Activated CD4-positive, alpha-beta T cell treated with anti-CD3 and anti-CD28 coated beads for 36 hours (primary cell): ENCODE measurements around the gene SLC40A1. TPM values are rescaled to one million over a fixed set of nuclear protein-coding genes. Genes with fewer than 3 reads are reported as not detected.

Experiments used
- ATAC-seq: fragments of 200-7000 bp; cut with Tn5 transposase; one replicate; pipeline ENCODE4 v1.10.0; 2021; ENCODE audit warnings: mild to moderate bottlenecking, moderate library complexity
- CTCF ChIA-PET: fragments of 350-600 bp; sonication (Branson Sonifier 250); formaldehyde crosslinking; loops from one replicate; lab custom pipeline; 2021; ENCODE audit warnings: antibody characterized with exemption; lab: Charles Lee
- POLR2A ChIA-PET: fragments of 350-600 bp; sonication (Branson Sonifier 250); formaldehyde crosslinking; loops from one replicate; lab custom pipeline; 2021; ENCODE audit warnings: antibody characterized with exemption, inconsistent platforms; lab: Charles Lee
- DNase-seq: peaks from one replicate; pipeline ENCODE4 v3.0.0-alpha.2; 2020
- H3K27ac Mint-ChIP-seq: one replicate; pipeline ENCODE4 v1.8.0; 2021; ENCODE audit warnings: mixed read lengths
- H3K27me3 Mint-ChIP-seq: one replicate; pipeline ENCODE4 v1.8.0; 2021; ENCODE audit warnings: mixed read lengths
- H3K36me3 Mint-ChIP-seq: one replicate; pipeline ENCODE4 v1.8.0; 2021; ENCODE audit warnings: low read depth, mixed read lengths
- H3K4me1 Mint-ChIP-seq: one replicate; pipeline ENCODE4 v1.8.0; 2021; ENCODE audit warnings: mixed read lengths
- H3K4me3 Mint-ChIP-seq: one replicate; pipeline ENCODE4 v1.8.0; 2021; ENCODE audit warnings: mild to moderate bottlenecking, moderate library complexity, mixed read lengths
- H3K9me3 Mint-ChIP-seq: one replicate; pipeline ENCODE4 v1.8.0; 2021; ENCODE audit warnings: low read depth, mixed read lengths
- intact Hi-C, 2 experiments: fragments of 100-400 bp; cut with DNase I in 1 of 2; cut with micrococcal nuclease in 1 of 2; formaldehyde crosslinking; loops; one replicate each; pipeline versions ENCODE4 v1.14.2 to v1.15.1; 2022 to 2024; cut with DNase I, micrococcal nuclease
- total RNA-seq, 2 experiments: library from RNA; stranded (reverse); gene quantifications; one replicate each; pipeline ENCODE4 v1.2.3, GENCODE V29; 2021

The SLC40A1 gene
- total RNA-seq, 2 experiments from 2014 or later, result 4.2 TPM

DNA sequence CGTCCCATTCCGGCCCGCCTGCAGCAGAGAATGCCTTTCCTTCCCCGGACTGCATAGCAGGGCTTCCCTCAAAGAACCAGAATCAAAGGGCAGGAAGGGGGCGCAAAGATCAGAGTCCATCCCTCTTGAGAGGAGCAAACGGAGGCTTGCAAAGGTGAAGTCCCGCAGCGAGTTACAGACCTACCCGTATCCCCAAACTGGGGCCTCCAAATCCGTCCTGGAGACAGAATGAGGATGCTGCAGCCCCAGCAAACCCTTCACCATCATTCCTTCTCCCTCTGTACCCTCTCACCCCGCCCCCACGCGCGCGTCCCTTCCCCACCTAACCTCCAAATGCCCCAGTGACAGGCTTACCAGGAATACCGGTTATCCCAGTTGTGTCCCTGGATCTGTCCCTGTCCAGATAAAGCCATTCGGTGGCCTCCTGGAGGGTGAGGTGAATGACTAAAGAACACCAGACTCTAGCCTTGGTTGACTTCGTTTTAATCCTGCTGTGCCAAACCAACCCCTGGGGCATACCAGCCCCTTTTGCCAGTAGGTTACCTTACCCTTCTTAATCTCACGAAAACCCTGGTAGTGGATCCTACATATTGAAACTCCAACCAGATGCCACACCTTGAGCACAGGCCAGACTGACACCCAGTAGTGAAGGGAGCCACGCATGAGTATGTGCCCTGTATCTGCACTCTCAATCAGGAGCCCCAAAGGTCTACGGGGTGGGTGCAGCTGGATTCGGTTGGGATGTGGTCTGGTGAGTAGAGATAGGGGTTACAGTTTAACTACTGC, 961 bp upstream of the SLC40A1 start:
- ChIA-PET CTCF (interaction anchor here (0.5 to 1.0 kb wide), 2 partner anchors 29 to 1914 kb away, joined by 3 to 4 read pairs; no protein-coding TSS in a partner anchor), POLR2A (interaction anchor here (0.7 kb wide), 1 partner anchor 81 kb away, joined by 5 read pairs; no protein-coding TSS in a partner anchor)
- no peaks in the 10 kb centered on the region for H3K36me3 Mint-ChIP-seq
- intact Hi-C loops, result loop anchor here (5.0 kb wide), 2 partner anchors 139 to 201 kb away; partner anchors contain the start of genes ORMDL1 (in 1 of the 2), PMS1 (in 1 of the 2) and WDR75 (in 1 of the 2)
- H3K27me3 Mint-ChIP-seq, result peaks cover 16% of the 10 kb centered on the region
- DNase-seq, result peak; percentile 27
- peak overlapping the region; percentile 65 for H3K4me3 Mint-ChIP-seq
- ATAC-seq, result no peak
- peaks cover 34% of the 10 kb centered on the region for H3K4me1 Mint-ChIP-seq
- peak overlapping the region; percentile 29 for H3K27ac Mint-ChIP-seq
- H3K9me3 Mint-ChIP-seq, result no peaks in the 10 kb centered on the region

DNA sequence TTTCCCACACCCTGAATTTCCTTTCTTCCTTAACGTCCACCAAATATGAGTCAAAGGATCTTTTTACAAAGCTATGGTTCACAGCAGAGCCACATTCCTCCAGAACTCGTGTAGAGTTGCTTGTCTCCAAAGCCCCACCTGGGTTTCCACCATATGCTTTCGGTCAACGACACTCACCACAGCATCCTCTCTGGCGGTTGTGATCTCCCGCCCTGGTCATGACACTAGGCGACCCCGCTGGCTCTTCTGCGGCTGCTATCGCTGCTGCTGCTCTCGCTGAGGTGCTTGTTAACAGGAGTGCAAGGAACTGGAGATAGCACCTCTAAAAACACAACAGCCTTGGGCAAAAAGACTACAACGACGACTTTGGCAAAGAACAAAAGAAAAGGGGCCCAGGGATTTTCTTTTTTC, 340 bp downstream of the SLC40A1 start:
- Mint-ChIP-seq H3K4me3 (peak overlapping the region; percentile 75), H3K9me3 (no peaks in the 10 kb centered on the region), H3K36me3 (no peaks in the 10 kb centered on the region), H3K27ac (peak overlapping the region; percentile 80), H3K27me3 (peaks cover 16% of the 10 kb centered on the region), H3K4me1 (peaks cover 46% of the 10 kb centered on the region)
- intact Hi-C loops, result loop anchor here (1.0 to 5.0 kb wide), 4 partner anchors 61 to 202 kb away; partner anchors contain the start of genes WDR75 (in 2 of the 2), ORMDL1 (in 1 of the 2) and PMS1 (in 1 of the 2)
- ChIA-PET POLR2A (interaction anchor here (0.6 to 0.9 kb wide), 2 partner anchors 13 to 33 kb away, joined by 4 to 11 read pairs; no protein-coding TSS in a partner anchor), CTCF (interaction anchor here (0.6 to 1.1 kb wide), 5 partner anchors 10 to 116 kb away, joined by 3 to 6 read pairs (median 4); no protein-coding TSS in a partner anchor)
- ATAC-seq (peak; percentile 57), DNase-seq (peak; percentile 50)

- CTCF ChIA-PET, result interaction anchor here (0.7 to 1.1 kb wide), 2 partner anchors 9 to 11 kb away, joined by 4 to 6 read pairs; no protein-coding TSS in a partner anchor
- intact Hi-C loops, result loop anchor here (1.0 to 5.0 kb wide), 4 partner anchors 62 to 203 kb away; partner anchors contain the start of genes WDR75 (in 2 of the 2), ORMDL1 (in 1 of the 2) and PMS1 (in 1 of the 2)
- Mint-ChIP-seq H3K27me3 (peaks cover 16% of the 10 kb centered on the region), H3K4me3 (peak overlapping the region; percentile 75), H3K27ac (peak overlapping the region; percentile 80), H3K36me3 (no peaks in the 10 kb centered on the region), H3K9me3 (no peaks in the 10 kb centered on the region), H3K4me1 (peaks cover 51% of the 10 kb centered on the region)
- POLR2A ChIA-PET, result interaction anchor here (0.7 kb wide), 1 partner anchor 1099 kb away, joined by 4 read pairs; no protein-coding TSS in a partner anchor
- ATAC-seq, result no peak
- DNase-seq, result no peak
Observed at GRCh38 chr2:189579585-189580186, 900 bp downstream of the SLC40A1 start.

DNA sequence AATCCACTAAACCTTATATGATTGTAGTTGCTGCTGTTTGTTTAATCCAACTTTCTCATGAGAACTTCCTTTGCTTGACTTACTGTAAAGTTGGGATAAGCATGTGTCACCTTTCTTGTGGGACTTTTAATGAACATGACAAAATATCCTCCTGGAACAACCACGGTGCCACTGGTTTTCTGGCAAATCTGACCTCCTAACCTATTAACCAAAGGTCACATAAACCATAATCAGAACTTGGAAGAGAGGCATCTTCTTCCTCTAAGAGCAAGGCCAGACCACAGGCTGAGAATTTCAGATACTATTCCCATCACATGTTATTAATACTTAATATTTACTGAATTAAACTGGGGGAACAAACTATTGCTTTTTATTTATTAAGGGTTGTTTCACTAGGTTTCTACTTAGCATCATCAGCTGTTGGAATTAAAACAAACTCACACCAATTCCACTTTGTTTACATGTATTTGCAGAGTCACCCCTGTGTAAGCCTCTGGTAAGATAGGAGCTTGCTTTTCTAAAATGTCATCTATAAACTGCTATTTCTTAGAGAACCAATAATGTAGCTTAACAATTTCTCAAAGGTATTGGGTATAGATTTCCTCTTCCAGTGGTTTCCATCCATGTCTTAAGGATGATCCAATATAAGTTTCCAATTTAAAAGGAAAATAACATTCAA, 2.2 kb downstream of the SLC40A1 start:
- no peak overlapping the region for H3K27ac Mint-ChIP-seq
- ATAC-seq, result no peak
- intact Hi-C loops, result no loop called here
- no peak overlapping the region for H3K4me3 Mint-ChIP-seq
- CTCF ChIA-PET, result no interaction called here
- DNase-seq, result no peak
- POLR2A ChIA-PET, result no interaction called here
- peaks cover 53% of the 10 kb centered on the region for H3K4me1 Mint-ChIP-seq
- peaks cover 14% of the 10 kb centered on the region for H3K27me3 Mint-ChIP-seq
- H3K36me3 Mint-ChIP-seq, result no peaks in the 10 kb centered on the region
- no peaks in the 10 kb centered on the region for H3K9me3 Mint-ChIP-seq

- intact Hi-C loops, result no loop called here
- Mint-ChIP-seq H3K27ac (no peak overlapping the region), H3K27me3 (peaks cover 11% of the 10 kb centered on the region), H3K4me1 (peaks cover 50% of the 10 kb centered on the region), H3K36me3 (peaks cover 3% of the 10 kb centered on the region), H3K4me3 (no peak overlapping the region), H3K9me3 (no peaks in the 10 kb centered on the region)
- no peak for DNase-seq
- ChIA-PET POLR2A (no interaction called here), CTCF (interaction anchor here (1.3 kb wide), 1 partner anchor 15 kb away, joined by 3 read pairs; no protein-coding TSS in a partner anchor)
- no peak for ATAC-seq
Observed at GRCh38 chr2:189577121-189577520, 3.5 kb downstream of the SLC40A1 start.

GRCh38 chr2:189576396-189576795, 4.2 kb downstream of the SLC40A1 start:
- no peaks in the 10 kb centered on the region for H3K9me3 Mint-ChIP-seq
- intact Hi-C loops, result no loop called here
- POLR2A ChIA-PET, result no interaction called here

DNA sequence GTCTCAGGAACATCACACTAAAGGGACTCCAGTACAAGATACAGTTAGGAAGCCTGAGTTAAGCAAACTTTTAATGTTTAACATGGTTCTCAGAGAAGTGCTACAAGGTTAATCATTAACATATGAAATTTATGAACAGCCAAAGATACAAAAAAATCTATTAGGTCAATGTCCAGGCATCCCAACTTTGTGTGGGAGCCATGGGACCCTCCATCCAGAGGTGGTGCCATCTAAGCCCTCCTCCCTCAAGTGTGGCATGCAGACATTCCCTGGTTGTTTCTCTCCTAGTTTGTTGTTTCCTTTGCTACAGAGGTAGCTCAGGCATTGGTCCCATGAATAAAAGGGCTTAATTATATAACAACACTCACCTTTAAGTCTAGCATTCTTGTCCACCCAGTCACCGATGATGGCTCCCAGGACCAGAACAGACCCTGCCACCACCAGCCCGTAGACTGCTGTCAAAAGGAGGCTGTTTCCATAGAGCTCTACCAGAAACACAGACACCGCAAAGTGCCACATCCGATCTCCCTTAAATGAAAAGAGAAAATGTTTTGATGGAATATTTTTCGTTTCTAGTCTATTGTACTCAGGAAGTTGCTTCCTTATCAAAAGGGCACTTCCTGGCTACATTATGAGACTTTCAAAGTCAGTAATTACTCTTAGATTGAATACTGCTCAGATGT, 5.7 kb downstream of the SLC40A1 start:
- no peak for DNase-seq
- Mint-ChIP-seq H3K9me3 (no peaks in the 10 kb centered on the region), H3K4me1 (peaks cover 44% of the 10 kb centered on the region), H3K27me3 (peaks cover 3% of the 10 kb centered on the region), H3K4me3 (no peak overlapping the region), H3K27ac (peak overlapping the region; percentile 20), H3K36me3 (peaks cover 3% of the 10 kb centered on the region)
- CTCF ChIA-PET, result no interaction called here
- POLR2A ChIA-PET, result no interaction called here
- intact Hi-C loops, result no loop called here
- no peak for ATAC-seq

More at GRCh38 chr2:189576396-189576795, 4.2 kb downstream of the SLC40A1 start:
- no peak overlapping the region for H3K4me3 Mint-ChIP-seq
- no peak for DNase-seq
- no peak overlapping the region for H3K27ac Mint-ChIP-seq
- H3K4me1 Mint-ChIP-seq, result peaks cover 43% of the 10 kb centered on the region
- peaks cover 3% of the 10 kb centered on the region for H3K36me3 Mint-ChIP-seq
- no peak for ATAC-seq
- CTCF ChIA-PET, result interaction anchor here (0.7 to 1.3 kb wide), 2 partner anchors 9 to 15 kb away, joined by 3 to 4 read pairs; no protein-coding TSS in a partner anchor
- peaks cover 4% of the 10 kb centered on the region for H3K27me3 Mint-ChIP-seq

- no peaks in the 10 kb centered on the region for H3K9me3 Mint-ChIP-seq
- peak overlapping the region; percentile 60 for H3K27ac Mint-ChIP-seq
- ChIA-PET POLR2A (no interaction called here), CTCF (interaction anchor here (1.0 kb wide), 1 partner anchor 10 kb away, joined by 4 read pairs; the partner anchor contains the start of gene SLC40A1)
- DNase-seq (no peak), ATAC-seq (no peak)
- no peaks in the 10 kb centered on the region for H3K27me3 Mint-ChIP-seq
- intact Hi-C loops, result no loop called here
- H3K36me3 Mint-ChIP-seq, result peaks cover 11% of the 10 kb centered on the region
- no peak overlapping the region for H3K4me3 Mint-ChIP-seq
- peaks cover 41% of the 10 kb centered on the region for H3K4me1 Mint-ChIP-seq
Observed at GRCh38 chr2:189570570-189571031, 10.0 kb downstream of the SLC40A1 start.

DNA sequence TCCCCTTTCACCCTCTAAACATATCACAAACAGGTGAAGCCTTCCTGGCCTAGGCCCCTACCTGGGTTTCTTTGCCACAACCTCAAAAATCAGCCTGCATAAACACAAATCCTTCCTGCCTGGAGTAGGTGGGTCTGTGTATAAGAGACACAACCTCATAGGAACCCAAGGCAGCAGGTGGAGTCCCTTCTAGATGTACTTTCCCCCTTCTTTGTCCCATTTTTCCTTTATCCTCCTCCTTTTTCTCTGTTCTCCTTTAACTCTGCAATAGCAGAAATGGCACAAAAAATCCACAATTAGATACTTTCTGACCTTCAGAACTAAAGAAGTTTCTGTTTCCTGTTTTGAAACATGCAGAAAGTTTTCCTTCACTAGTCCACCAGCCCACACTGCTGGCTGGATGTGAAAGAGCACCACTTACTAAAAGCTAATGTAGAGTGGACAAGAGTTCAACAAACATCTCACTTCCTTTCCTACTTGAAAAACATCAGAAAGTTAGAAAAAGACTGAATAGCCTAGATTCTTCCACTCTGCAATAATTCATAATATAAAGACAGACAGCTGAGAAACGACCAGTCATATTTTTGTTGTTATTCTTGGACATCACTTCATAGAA, 11.2 kb downstream of the SLC40A1 start:
- Mint-ChIP-seq H3K27me3 (no peaks in the 10 kb centered on the region), H3K4me1 (peaks cover 31% of the 10 kb centered on the region), H3K27ac (peak overlapping the region; percentile 80), H3K4me3 (no peak overlapping the region), H3K36me3 (peaks cover 16% of the 10 kb centered on the region), H3K9me3 (no peaks in the 10 kb centered on the region)
- CTCF ChIA-PET, result interaction anchor here (1.8 kb wide), 1 partner anchor 11 kb away, joined by 6 read pairs; the partner anchor contains the start of gene SLC40A1
- intact Hi-C loops, result no loop called here
- no peak for DNase-seq
- ATAC-seq, result peak; percentile 53
- POLR2A ChIA-PET, result no interaction called here

GRCh38 chr2:189566046-189566445, 14.5 kb downstream of the SLC40A1 start:
- no peak for DNase-seq
- Mint-ChIP-seq H3K36me3 (peaks cover 25% of the 10 kb centered on the region), H3K9me3 (no peaks in the 10 kb centered on the region), H3K27ac (no peak overlapping the region), H3K27me3 (no peaks in the 10 kb centered on the region), H3K4me1 (peaks cover 31% of the 10 kb centered on the region), H3K4me3 (no peak overlapping the region)
- ChIA-PET POLR2A (no interaction called here), CTCF (interaction anchor here (0.6 kb wide), 1 partner anchor 110 kb away, joined by 3 read pairs; no protein-coding TSS in a partner anchor)
- no peak for ATAC-seq
- intact Hi-C loops, result no loop called here
